Activated T-cell treated with anti-CD3 and anti-CD28 coated beads, Interleukin-2, amount 50 U/mL, for 72 hours (primary cell): ENCODE data around the gene KRT4. TPM values are rescaled to one million over a fixed set of nuclear protein-coding genes. Genes with fewer than 3 reads are reported as not detected.

ENCODE experiments used
- ATAC-seq, 2 donors: fragments of 150-1000 bp; cut with Tn5 transposase; replicated peaks in 1 of 2; 2 replicates each; pipeline ENCODE4 v1.10.0; 2021; ENCODE audit warnings: moderate library complexity in 2 of 2, mild to moderate bottlenecking in 1 of 2
- DNase-seq, 2 donors: peaks; one replicate each; pipeline ENCODE4 v3.0.0; 2021 to 2022; ENCODE audit warnings: mixed read lengths in 1 of 2
- H3K27ac Mint-ChIP-seq: one replicate; pipeline ENCODE4 v1.8.0; 2022; ENCODE audit warnings: mild to moderate bottlenecking, moderate library complexity, mixed read lengths
- H3K27me3 Mint-ChIP-seq: one replicate; pipeline ENCODE4 v1.8.0; 2022; ENCODE audit warnings: low read depth, mixed read lengths
- H3K36me3 Mint-ChIP-seq, 2 donors: one replicate each; pipeline ENCODE4 v1.8.0; 2022; ENCODE audit warnings: mixed read lengths in 2 of 2, mild to moderate bottlenecking in 1 of 2; ENCODE audit not compliant: insufficient read depth in 2 of 2
- H3K4me1 Mint-ChIP-seq: one replicate; pipeline ENCODE4 v1.8.0; 2022; ENCODE audit warnings: low read depth, mixed read lengths
- H3K4me3 Mint-ChIP-seq, 2 donors: one replicate each; pipeline ENCODE4 v1.8.0; 2022; ENCODE audit warnings: mild to moderate bottlenecking in 2 of 2, mixed read lengths in 2 of 2, moderate library complexity in 2 of 2
- H3K9me3 Mint-ChIP-seq, 2 donors: one replicate each; pipeline ENCODE4 v1.8.0; 2022; ENCODE audit warnings: mixed read lengths in 2 of 2
- total RNA-seq, 2 donors: library from RNA; stranded (reverse); gene quantifications; one replicate each; pipeline ENCODE4 v1.2.3, GENCODE V29; 2022

The KRT4 gene
- total RNA-seq, 2 donors from 2014 or later, result 0.10 TPM; not detected in 1

DNA sequence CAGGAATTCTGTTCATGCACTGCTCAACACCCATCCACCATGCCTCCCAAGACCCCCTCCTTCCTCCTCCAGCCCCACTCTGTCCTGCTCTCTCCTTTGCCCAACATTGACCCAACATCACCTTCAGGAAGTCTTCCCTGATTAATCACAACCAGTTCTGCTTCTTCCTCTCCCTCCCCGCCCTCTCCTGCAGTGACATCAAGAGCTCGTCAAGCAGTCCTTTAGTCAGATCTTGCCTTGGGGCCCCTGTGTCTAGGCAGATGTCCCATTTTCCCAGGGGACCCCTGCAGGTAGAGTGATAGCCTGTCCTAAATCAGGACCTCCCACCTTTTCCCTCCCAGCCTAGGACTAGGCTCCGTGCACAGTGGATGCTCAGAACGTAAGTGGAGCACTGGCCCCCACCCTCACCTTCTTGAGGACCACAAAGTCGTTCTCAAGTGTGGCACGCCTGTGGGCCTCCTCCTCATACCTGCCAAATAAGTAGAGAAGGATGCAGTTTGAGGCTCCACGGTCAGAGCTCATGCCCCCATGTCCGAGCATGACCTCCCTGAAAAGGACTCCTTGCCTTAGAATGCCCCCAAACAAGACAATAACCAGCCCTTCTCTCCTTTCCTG is 32.5 kb upstream of the KRT4 start:
- Mint-ChIP-seq H3K36me3 (no peaks in the 10 kb centered on the region), H3K27me3 (no peaks in the 10 kb centered on the region), H3K4me3 (no peak overlapping the region), H3K9me3 (no peaks in the 10 kb centered on the region), H3K4me1 (no peaks in the 10 kb centered on the region), H3K27ac (no peak overlapping the region)
- no peak for DNase-seq
- no peak for ATAC-seq

DNA sequence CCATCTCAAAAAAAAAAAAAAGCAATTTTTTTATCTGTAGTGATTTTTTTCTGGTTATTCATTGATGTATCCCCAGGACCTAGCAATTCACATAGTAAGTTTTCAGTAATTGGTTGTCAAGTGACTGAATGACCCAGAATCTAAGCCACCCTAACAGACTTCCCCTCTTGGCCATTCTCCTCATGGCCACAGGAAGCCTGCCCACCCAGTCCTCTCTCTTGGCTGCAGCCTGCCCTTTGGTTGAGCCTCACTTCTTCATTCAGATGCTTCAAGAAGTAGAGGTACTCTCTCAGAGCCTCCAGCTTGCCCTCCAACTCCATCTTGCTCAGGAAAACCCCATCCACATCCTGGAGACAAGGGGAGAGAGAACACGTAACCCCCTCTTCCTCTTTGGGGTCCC is 32.0 kb upstream of the KRT4 start:
- Mint-ChIP-seq H3K4me3 (no peak overlapping the region), H3K4me1 (no peaks in the 10 kb centered on the region), H3K27ac (no peak overlapping the region)

DNA sequence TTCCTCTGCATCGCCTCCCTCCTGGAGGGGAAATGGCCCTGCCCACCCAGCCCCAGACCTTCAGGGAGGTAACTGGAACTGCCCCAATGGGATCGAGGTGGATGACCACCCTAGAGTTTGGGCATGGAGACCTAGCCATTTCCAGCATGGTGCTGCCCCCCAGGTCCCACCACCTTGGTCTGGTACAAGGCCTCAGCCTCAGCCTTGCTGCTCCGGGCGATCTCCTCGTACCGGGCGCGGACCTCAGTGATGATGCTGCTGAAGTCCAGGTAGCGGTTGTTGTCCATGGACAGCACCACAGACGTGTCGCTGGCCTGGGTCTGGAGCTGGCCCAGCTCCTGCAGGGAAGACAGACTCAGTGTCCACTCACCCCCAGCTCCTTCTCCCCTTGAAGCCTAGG is 30.5 kb upstream of the KRT4 start:
- H3K4me1 Mint-ChIP-seq, result no peaks in the 10 kb centered on the region
- no peak for ATAC-seq
- DNase-seq, result no peak
- no peak overlapping the region for H3K4me3 Mint-ChIP-seq
- no peak overlapping the region for H3K27ac Mint-ChIP-seq
- no peaks in the 10 kb centered on the region for H3K36me3 Mint-ChIP-seq
- no peaks in the 10 kb centered on the region for H3K9me3 Mint-ChIP-seq
- no peaks in the 10 kb centered on the region for H3K27me3 Mint-ChIP-seq

More for the DNA sequence above, 32.0 kb upstream of the KRT4 start:
- no peak for DNase-seq
- H3K27me3 Mint-ChIP-seq, result no peaks in the 10 kb centered on the region
- H3K9me3 Mint-ChIP-seq, result no peaks in the 10 kb centered on the region
- no peak for ATAC-seq
- H3K36me3 Mint-ChIP-seq, result no peaks in the 10 kb centered on the region

DNA sequence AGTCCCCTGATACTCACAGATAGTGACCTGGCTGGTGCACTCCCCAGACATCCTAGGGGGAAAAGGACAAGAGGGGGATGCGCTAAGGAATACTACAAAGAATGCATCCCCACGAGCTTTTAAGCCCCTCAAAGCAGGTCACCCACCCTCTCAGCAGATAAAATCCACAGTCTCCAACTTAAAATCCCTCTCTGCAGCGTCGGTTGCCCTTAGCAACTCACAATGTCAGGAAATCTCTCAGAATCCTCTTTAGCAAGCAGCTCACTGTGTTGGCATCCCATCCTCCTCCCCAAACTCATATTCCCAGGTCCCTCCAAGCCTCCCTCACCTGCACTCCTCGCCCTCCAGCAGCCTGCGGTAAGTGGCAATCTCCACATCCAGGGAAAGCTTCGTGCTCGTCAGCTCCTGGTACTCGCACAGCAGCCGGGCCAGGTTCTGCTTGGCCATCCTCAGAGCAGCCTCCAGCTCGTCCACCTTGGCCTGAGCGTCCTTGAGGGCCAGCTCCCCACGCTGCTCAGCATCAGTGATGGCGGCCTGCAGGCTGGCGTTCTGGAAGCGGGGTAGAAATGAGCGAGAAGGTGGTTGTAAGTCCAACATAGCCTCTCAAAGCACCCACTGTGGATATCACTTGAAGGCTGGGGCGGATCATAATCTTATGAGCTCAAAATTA is 25.7 kb upstream of the KRT4 start:
- DNase-seq, result no peak

DNA sequence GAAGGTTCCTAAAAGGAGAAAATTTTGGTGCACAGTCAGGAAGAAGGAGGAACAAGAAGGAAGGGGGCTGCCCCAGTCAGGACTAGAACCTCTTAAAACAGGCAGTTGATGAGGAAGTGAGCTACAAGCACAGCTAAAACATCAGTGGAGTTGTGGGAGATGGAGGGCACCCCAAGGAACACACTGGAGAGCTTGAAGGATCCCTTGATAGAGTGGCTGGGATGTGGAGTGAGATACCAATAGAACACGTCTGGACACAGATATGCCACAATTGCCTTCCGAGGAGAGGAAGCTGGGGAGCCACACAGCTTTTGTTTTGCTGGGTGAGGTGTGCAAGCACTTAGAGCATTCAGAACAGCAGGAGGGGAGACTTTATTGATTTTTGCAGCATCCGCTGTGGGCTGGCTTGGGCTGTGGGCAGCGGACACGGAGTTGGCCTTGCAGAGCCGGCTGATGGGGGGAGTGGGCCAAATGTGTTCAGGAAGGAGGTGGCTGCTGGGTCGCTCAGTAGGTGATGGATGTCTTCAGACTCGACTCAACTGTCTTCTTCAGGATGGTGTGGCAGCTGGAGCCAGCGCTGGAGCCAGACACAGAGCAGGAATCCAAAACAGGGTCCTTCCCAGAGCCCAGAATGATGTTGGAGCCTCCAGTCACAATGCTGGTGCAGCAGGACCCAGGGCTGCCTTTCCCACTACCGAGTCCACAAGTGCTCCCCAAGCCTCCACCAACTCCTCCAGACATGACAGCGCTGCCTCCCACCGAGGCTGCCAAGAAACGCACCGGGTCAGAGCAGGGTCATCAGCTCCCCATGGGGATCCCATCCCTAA is 24.9 kb upstream of the KRT4 start:
- Mint-ChIP-seq H3K9me3 (no peaks in the 10 kb centered on the region), H3K36me3 (no peaks in the 10 kb centered on the region), H3K27me3 (no peaks in the 10 kb centered on the region), H3K4me3 (no peak overlapping the region), H3K4me1 (peaks cover 35% of the 10 kb centered on the region), H3K27ac (no peak overlapping the region)
- no peak for ATAC-seq
- no peak for DNase-seq

More for the DNA sequence above, 25.7 kb upstream of the KRT4 start:
- Mint-ChIP-seq H3K9me3 (no peaks in the 10 kb centered on the region), H3K4me1 (peaks cover 34% of the 10 kb centered on the region), H3K27ac (no peak overlapping the region), H3K27me3 (no peaks in the 10 kb centered on the region), H3K36me3 (no peaks in the 10 kb centered on the region), H3K4me3 (no peak overlapping the region)
- no peak for ATAC-seq

- no peak overlapping the region for H3K27ac Mint-ChIP-seq
These were observed 24.1 kb upstream of the KRT4 start for GRCh38 chr12:52837781-52838608.

DNA sequence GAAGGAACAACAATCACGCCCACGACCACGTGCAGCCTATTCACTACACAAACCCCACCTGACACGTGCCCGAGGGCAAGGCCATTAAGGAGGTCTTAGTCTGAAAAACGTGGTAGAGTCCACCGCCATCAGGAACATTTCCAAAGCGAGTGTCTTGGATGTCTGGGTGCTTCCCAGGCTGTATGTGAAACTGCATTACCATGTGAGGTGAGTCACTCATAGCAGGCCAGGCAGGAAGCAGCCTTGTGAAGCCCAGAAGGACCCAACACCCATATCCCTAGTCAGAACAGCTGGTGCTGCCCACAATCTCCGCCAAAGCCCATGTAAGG is 23.5 kb upstream of the KRT4 start:
- Mint-ChIP-seq H3K36me3 (no peaks in the 10 kb centered on the region), H3K4me1 (peaks cover 35% of the 10 kb centered on the region), H3K9me3 (no peaks in the 10 kb centered on the region), H3K27ac (peak overlapping the region; percentile 29), H3K4me3 (peak overlapping the region; percentile 61 to 66), H3K27me3 (no peaks in the 10 kb centered on the region)
- DNase-seq (peak in 1 of 2 donors; percentile 15), ATAC-seq (no peak)

More at GRCh38 chr12:52837781-52838608, 24.1 kb upstream of the KRT4 start:
- Mint-ChIP-seq H3K9me3 (no peaks in the 10 kb centered on the region), H3K27me3 (no peaks in the 10 kb centered on the region), H3K4me3 (no peak overlapping the region), H3K4me1 (peaks cover 35% of the 10 kb centered on the region), H3K36me3 (no peaks in the 10 kb centered on the region)
- DNase-seq (no peak), ATAC-seq (no peak)

GRCh38 chr12:52836491-52837412 is 22.8 kb upstream of the KRT4 start:
- no peak for DNase-seq
- H3K9me3 Mint-ChIP-seq, result no peaks in the 10 kb centered on the region
- no peak for ATAC-seq
- H3K4me1 Mint-ChIP-seq, result peaks cover 35% of the 10 kb centered on the region
- peak overlapping the region; percentile 61 to 66 for H3K4me3 Mint-ChIP-seq
- no peaks in the 10 kb centered on the region for H3K36me3 Mint-ChIP-seq
- peak overlapping the region; percentile 29 for H3K27ac Mint-ChIP-seq
- no peaks in the 10 kb centered on the region for H3K27me3 Mint-ChIP-seq

DNA sequence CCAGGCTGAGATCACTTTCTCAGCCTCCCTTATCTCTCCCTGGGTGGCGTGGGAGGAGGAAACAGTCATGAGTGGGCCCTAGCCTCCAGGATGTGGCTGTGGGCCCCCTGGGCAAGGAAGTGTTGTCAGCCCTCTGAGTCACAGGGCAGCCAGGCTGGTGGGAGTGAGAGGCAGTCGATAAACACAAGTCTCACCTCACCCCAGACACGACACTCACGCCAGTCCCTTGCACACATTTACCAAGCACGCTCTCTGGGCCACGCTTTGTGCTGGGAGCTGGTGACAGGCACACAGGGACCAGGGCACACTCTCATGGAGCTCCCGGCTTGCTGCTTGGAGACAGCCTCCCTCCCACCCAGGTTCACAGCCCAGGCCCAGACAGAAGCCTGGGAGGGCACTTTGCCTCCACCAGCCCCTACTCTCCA is 22.1 kb upstream of the KRT4 start:
- ATAC-seq, result peak; percentile 98 to 99
- Mint-ChIP-seq H3K36me3 (no peaks in the 10 kb centered on the region), H3K4me1 (peaks cover 35% of the 10 kb centered on the region), H3K27me3 (no peaks in the 10 kb centered on the region), H3K9me3 (no peaks in the 10 kb centered on the region), H3K4me3 (peak overlapping the region; percentile 41 to 46), H3K27ac (no peak overlapping the region)
- peak; percentile 80 to 82 for DNase-seq

DNA sequence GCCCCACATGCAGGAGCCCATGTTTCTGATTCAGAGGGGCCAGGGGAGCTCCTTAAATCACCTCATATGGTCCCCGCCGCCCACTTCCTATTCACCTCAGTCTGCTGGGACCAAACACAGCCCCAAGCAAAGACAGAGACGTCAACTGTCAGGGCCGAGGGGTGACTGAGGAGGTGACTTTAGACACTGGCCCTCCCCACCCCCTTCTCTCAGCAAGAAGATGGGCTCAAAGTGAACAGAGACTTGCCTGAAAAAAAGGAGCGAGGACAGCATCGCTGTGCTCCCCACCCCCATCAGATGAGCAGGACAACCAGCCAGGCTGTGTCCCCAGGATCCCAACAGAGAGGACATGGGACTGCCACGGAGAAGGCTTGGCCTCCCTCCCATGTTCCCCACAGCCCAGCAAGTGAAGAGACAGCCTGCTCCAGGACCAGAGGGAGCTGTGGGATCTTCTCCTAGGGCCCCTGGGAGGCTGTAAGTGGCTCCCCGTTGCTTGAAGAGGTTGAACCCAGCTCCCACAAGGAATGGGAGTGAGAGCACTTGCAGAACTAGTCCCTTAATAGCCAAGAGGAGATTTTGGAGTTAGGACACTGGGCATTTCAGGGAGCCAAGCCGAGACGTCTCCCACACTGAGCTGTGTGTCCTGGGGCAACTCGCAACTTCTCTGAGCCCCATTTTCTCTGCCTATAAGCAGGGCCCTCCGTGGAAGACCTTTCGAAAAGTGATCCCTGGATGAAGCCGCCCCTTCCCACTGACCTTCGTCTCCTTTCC is 21.5 kb upstream of the KRT4 start:
- no peaks in the 10 kb centered on the region for H3K36me3 Mint-ChIP-seq
- DNase-seq (peak; percentile 15 to 22), ATAC-seq (no peak)

GRCh38 chr12:52834727-52835001 is 20.7 kb upstream of the KRT4 start:
- Mint-ChIP-seq H3K9me3 (no peaks in the 10 kb centered on the region), H3K4me3 (no peak overlapping the region), H3K4me1 (peaks cover 35% of the 10 kb centered on the region), H3K27me3 (no peaks in the 10 kb centered on the region), H3K27ac (no peak overlapping the region), H3K36me3 (no peaks in the 10 kb centered on the region)
- ATAC-seq (no peak), DNase-seq (no peak)

More for the DNA sequence above, 21.5 kb upstream of the KRT4 start:
- H3K4me3 Mint-ChIP-seq, result peak overlapping the region; percentile 41 to 46
- H3K27ac Mint-ChIP-seq, result no peak overlapping the region
- no peaks in the 10 kb centered on the region for H3K27me3 Mint-ChIP-seq
- H3K9me3 Mint-ChIP-seq, result no peaks in the 10 kb centered on the region
- peaks cover 35% of the 10 kb centered on the region for H3K4me1 Mint-ChIP-seq
